Breast epithelium (tissue), 3 donors: ENCODE data around the gene HOXD9.

Experiments used
- POLR2A ChIP-seq: fragments of 450-650 bp; IDR thresholded peaks from one replicate; pipeline ENCODE4 v1.6.1; 2016; ENCODE audit warnings: antibody characterized with exemption, mild to moderate bottlenecking, moderate library complexity
- POLR2AphosphoS5 ChIP-seq, 3 donors: sonication (generic); formaldehyde crosslinking; IDR thresholded peaks; one replicate each; pipeline ENCODE4 v1.6.1; 2017; ENCODE audit warnings: antibody characterized with exemption in 3 of 3
- TF ChIP-seq, protein P1 (sequence below), 3 donors: fragments of 450-650 bp; IDR thresholded peaks; one replicate each; pipeline ENCODE4 v1.5.1; 2016 to 2017; ENCODE audit warnings: antibody characterized with exemption in 3 of 3, mild to moderate bottlenecking in 3 of 3, moderate library complexity in 3 of 3

GRCh38 chr2:176164201-176164600 is 41.7 kb downstream of the HOXD9 start:
- TF ChIP-seq, protein P1, sequence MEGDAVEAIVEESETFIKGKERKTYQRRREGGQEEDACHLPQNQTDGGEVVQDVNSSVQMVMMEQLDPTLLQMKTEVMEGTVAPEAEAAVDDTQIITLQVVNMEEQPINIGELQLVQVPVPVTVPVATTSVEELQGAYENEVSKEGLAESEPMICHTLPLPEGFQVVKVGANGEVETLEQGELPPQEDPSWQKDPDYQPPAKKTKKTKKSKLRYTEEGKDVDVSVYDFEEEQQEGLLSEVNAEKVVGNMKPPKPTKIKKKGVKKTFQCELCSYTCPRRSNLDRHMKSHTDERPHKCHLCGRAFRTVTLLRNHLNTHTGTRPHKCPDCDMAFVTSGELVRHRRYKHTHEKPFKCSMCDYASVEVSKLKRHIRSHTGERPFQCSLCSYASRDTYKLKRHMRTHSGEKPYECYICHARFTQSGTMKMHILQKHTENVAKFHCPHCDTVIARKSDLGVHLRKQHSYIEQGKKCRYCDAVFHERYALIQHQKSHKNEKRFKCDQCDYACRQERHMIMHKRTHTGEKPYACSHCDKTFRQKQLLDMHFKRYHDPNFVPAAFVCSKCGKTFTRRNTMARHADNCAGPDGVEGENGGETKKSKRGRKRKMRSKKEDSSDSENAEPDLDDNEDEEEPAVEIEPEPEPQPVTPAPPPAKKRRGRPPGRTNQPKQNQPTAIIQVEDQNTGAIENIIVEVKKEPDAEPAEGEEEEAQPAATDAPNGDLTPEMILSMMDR (IDR thresholded peaks at IDR 0.05), result no peak
- no peak for TF ChIP-seq POLR2AphosphoS5 (IDR thresholded peaks at IDR 0.05)
- no peak for TF ChIP-seq POLR2A
